ENCODE data around the gene UGCG. TPM values are rescaled to one million over a fixed set of nuclear protein-coding genes. Genes with fewer than 3 reads are reported as not detected.

Gene UGCG
- total and polyA plus RNA-seq, 7 donors: 7.2 to 74.6 (median 17.6) TPM

GRCh38 chr9:111967621-111968020 lies 71.0 kb downstream of the UGCG start:
- Histone ChIP-seq H3K4me1 (no peaks in the 10 kb centered on the region), H3K27ac (no peak overlapping the region), H3K4me3 (no peak overlapping the region), H3K36me3 (ENCODE audit: insufficient read depth in 1 of 2, low read depth in 1 of 2) (no peaks in the 10 kb centered on the region), H3K9me3 (no peaks in the 10 kb centered on the region), H3K27me3 (ENCODE audit: insufficient read depth in 3 of 3, low read length in 2 of 3) (no peaks in the 10 kb centered on the region)
- 89 to 99% (median 91%) methylated on average over 3 of the region's 3 CpGs for WGBS, 3 donors
- intact Hi-C loops (cut with DNase I): no loop called here
- TF ChIP-seq, protein P1, sequence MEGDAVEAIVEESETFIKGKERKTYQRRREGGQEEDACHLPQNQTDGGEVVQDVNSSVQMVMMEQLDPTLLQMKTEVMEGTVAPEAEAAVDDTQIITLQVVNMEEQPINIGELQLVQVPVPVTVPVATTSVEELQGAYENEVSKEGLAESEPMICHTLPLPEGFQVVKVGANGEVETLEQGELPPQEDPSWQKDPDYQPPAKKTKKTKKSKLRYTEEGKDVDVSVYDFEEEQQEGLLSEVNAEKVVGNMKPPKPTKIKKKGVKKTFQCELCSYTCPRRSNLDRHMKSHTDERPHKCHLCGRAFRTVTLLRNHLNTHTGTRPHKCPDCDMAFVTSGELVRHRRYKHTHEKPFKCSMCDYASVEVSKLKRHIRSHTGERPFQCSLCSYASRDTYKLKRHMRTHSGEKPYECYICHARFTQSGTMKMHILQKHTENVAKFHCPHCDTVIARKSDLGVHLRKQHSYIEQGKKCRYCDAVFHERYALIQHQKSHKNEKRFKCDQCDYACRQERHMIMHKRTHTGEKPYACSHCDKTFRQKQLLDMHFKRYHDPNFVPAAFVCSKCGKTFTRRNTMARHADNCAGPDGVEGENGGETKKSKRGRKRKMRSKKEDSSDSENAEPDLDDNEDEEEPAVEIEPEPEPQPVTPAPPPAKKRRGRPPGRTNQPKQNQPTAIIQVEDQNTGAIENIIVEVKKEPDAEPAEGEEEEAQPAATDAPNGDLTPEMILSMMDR (IDR thresholded peaks at IDR 0.05): no peak
- ATAC-seq: no peak
- no peak for DNase-seq

- H3K27me3 ChIP-seq (ENCODE audit: insufficient read depth in 3 of 3, low read length in 2 of 3): no peaks in the 10 kb centered on the region
- intact Hi-C loops (cut with DNase I): no loop called here
- DNase-seq (no peak), ATAC-seq (no peak)
- 82 to 89% (median 84%) methylated on average over 5 of the region's 5 CpGs for WGBS, 3 donors
- H3K27ac ChIP-seq: no peak overlapping the region
- H3K36me3 ChIP-seq (ENCODE audit: insufficient read depth in 1 of 2, low read depth in 1 of 2): no peaks in the 10 kb centered on the region
- TF ChIP-seq, protein P1 (IDR thresholded peaks at IDR 0.05): no peak
- H3K9me3 ChIP-seq: no peaks in the 10 kb centered on the region
- H3K4me1 ChIP-seq: peaks cover 3% of the 10 kb centered on the region
- H3K4me3 ChIP-seq: no peak overlapping the region
Measured at GRCh38 chr9:111969061-111969460, 72.4 kb downstream of the UGCG start.

GRCh38 chr9:111969622-111970021 lies 73.0 kb downstream of the UGCG start:
- ATAC-seq (no peak), DNase-seq (no peak)
- no peaks in the 10 kb centered on the region for H3K9me3 ChIP-seq
- intact Hi-C loops (cut with DNase I): no loop called here
- peaks cover 6% of the 10 kb centered on the region for H3K4me1 ChIP-seq
- H3K27ac ChIP-seq: no peak overlapping the region
- TF ChIP-seq, protein P1 (IDR thresholded peaks at IDR 0.05): no peak
- 49 to 67% (median 50%) methylated on average over 8 of the region's 8 CpGs for WGBS, 3 donors
- no peaks in the 10 kb centered on the region for H3K27me3 ChIP-seq (ENCODE audit: insufficient read depth in 3 of 3, low read length in 2 of 3)
- no peaks in the 10 kb centered on the region for H3K36me3 ChIP-seq (ENCODE audit: insufficient read depth in 1 of 2, low read depth in 1 of 2)
- no peak overlapping the region for H3K4me3 ChIP-seq

DNA sequence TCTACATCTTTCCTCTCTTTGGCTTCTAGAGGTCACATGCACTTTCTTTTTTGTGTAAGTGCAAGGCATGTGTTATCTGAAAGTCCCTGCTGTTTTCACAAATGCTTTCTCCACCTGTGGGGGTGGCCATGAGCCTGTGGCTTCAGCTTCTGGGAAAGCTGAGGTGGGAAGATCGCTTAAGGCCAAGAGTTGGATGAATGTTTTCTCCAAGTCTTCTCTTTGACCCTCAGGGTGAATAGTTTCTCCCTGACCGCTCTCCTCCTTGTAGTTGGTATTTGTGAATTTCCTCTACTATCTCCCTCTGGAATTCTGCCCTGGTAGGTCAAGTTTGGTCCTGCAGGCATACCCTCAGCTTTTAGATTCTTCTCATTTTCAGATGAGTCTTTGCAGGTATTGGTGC lies 74.2 kb downstream of the UGCG start:
- intact Hi-C loops (cut with DNase I): no loop called here
- DNase-seq: no peak

More for the DNA sequence above, 74.2 kb downstream of the UGCG start:
- TF ChIP-seq, protein P1 (IDR thresholded peaks at IDR 0.05): no peak
- Histone ChIP-seq H3K36me3 (ENCODE audit: insufficient read depth in 1 of 2, low read depth in 1 of 2) (no peaks in the 10 kb centered on the region), H3K27me3 (ENCODE audit: insufficient read depth in 3 of 3, low read length in 2 of 3) (no peaks in the 10 kb centered on the region), H3K4me1 (peaks cover 6% of the 10 kb centered on the region), H3K9me3 (no peaks in the 10 kb centered on the region), H3K4me3 (no peak overlapping the region), H3K27ac (no peak overlapping the region)
- no peak for ATAC-seq
- 96 to 97% (median 97%) methylated on average over 2 of the region's 2 CpGs for WGBS, 3 donors
